CD4-positive, CD25-positive, alpha-beta regulatory T cell (primary cell): ENCODE results near the gene DEFB112. TPM values are rescaled to one million over a fixed set of nuclear protein-coding genes. Genes with fewer than 3 reads are reported as not detected.

ENCODE experiments used
- ATAC-seq, 2 donors: fragments of 150-1000 bp; cut with Tn5 transposase; one replicate each; pipeline ENCODE4 v1.10.0; 2021; ENCODE audit warnings: low read depth in 2 of 2, moderate number of reproducible peaks in 2 of 2, moderate library complexity in 1 of 2
- DNase-seq, 3 donors: peaks; one replicate each; pipeline versions ENCODE4 v3.0.0 to v3.0.0-alpha.2; 2012 to 2022; ENCODE audit warnings: mixed read lengths in 1 of 3
- H3K27ac ChIP-seq: one replicate; pipeline ENCODE4 v1.7.0; 2013; ENCODE audit warnings: mild to moderate bottlenecking, low read length; ENCODE audit not compliant: insufficient read depth, poor library complexity, severe bottlenecking
- H3K27me3 ChIP-seq: one replicate; pipeline ENCODE4 v1.7.0; 2013; ENCODE audit warnings: low read length; ENCODE audit not compliant: control insufficient read depth, insufficient read depth
- H3K36me3 ChIP-seq: one replicate; pipeline ENCODE4 v1.7.0; 2013; ENCODE audit warnings: mild to moderate bottlenecking, low read length, moderate library complexity; ENCODE audit not compliant: control insufficient read depth, insufficient read depth
- H3K4me1 ChIP-seq: 2 replicates; pipeline ENCODE4 v1.7.0; 2013; ENCODE audit warnings: mild to moderate bottlenecking, low read length; ENCODE audit not compliant: insufficient read depth, control insufficient read depth, poor library complexity, severe bottlenecking
- H3K4me3 ChIP-seq: one replicate; pipeline ENCODE4 v1.7.0; 2013; ENCODE audit warnings: low read depth, mild to moderate bottlenecking, low read length, moderate library complexity
- H3K9me3 ChIP-seq, 2 experiments: 1 replicate in 1 of 2; 2 replicates in 1 of 2; pipeline ENCODE4 v1.7.0; 2013; ENCODE audit warnings: low read length in 2 of 2, mild to moderate bottlenecking in 1 of 2, moderate library complexity in 1 of 2; ENCODE audit not compliant: control insufficient read depth in 2 of 2
- H3K27ac Mint-ChIP-seq, 3 donors: one replicate each; pipeline ENCODE4 v1.8.0; 2020 to 2022; ENCODE audit warnings: mild to moderate bottlenecking in 3 of 3, mixed read lengths in 3 of 3, moderate library complexity in 2 of 3
- H3K27me3 Mint-ChIP-seq: one replicate; pipeline ENCODE4 v1.8.0; 2022; ENCODE audit warnings: mild to moderate bottlenecking, mixed read lengths
- H3K36me3 Mint-ChIP-seq: one replicate; pipeline ENCODE4 v1.8.0; 2020; ENCODE audit warnings: mixed read lengths
- H3K4me1 Mint-ChIP-seq, 4 donors: one replicate each; pipeline ENCODE4 v1.8.0; 2020 to 2022; ENCODE audit warnings: mixed read lengths in 4 of 4, mild to moderate bottlenecking in 1 of 4
- H3K4me3 Mint-ChIP-seq, 4 donors: one replicate each; pipeline ENCODE4 v1.8.0; 2020 to 2022; ENCODE audit warnings: mild to moderate bottlenecking in 4 of 4, mixed read lengths in 4 of 4, moderate library complexity in 3 of 4
- H3K9me3 Mint-ChIP-seq, 7 donors: one replicate each; pipeline ENCODE4 v1.8.0; 2020 to 2022; ENCODE audit warnings: mixed read lengths in 7 of 7, mild to moderate bottlenecking in 3 of 7, moderate library complexity in 2 of 7
- polyA plus RNA-seq, 4 donors: library from polyadenylated mRNA; unstranded; fragments of 300-500 nt; fragmentation: Illumina TruSeq; gene quantifications; one replicate each; pipeline ENCODE4 v1.2.3, GENCODE V29; 2021
- total RNA-seq: library from RNA; stranded (reverse); gene quantifications from one replicate; pipeline ENCODE4 v1.2.3, GENCODE V29; 2022

DEFB112 gene, protein sequence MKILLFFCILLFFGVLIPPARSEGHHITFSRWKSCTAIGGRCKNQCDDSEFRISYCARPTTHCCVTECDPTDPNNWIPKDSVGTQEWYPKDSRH
- not detected for total RNA-seq
- polyA plus RNA-seq: not detected

GRCh38 chr6:50049829-50050228 lies at the start of gene DEFB112:
Gene DEFB112, minus strand, starts transcription at chr6:50049929. Its CDS starts 60 bp downstream, at chr6:50049869.
- peaks cover 0 to 1% (median 0%) of the 10 kb centered on the region in 7 donors for H3K9me3 Mint-ChIP-seq
- no peak within 1 kb of the TSS for H3K27ac ChIP-seq
- H3K27ac Mint-ChIP-seq: no peak within 1 kb of the TSS
- no peaks in the 10 kb centered on the region for H3K27me3 ChIP-seq
- no peak for DNase-seq
- no peak within 1 kb of the TSS for H3K4me3 ChIP-seq
- no peaks in the 10 kb centered on the region for H3K36me3 ChIP-seq
- H3K36me3 Mint-ChIP-seq: no peaks in the 10 kb centered on the region
- no peak for ATAC-seq
- H3K27me3 Mint-ChIP-seq: no peaks in the 10 kb centered on the region
- H3K4me1 Mint-ChIP-seq: no peaks in the 10 kb centered on the region
- no peaks in the 10 kb centered on the region for H3K9me3 ChIP-seq
- H3K4me1 ChIP-seq: no peaks in the 10 kb centered on the region
- H3K4me3 Mint-ChIP-seq: no peak within 1 kb of the TSS

DNA sequence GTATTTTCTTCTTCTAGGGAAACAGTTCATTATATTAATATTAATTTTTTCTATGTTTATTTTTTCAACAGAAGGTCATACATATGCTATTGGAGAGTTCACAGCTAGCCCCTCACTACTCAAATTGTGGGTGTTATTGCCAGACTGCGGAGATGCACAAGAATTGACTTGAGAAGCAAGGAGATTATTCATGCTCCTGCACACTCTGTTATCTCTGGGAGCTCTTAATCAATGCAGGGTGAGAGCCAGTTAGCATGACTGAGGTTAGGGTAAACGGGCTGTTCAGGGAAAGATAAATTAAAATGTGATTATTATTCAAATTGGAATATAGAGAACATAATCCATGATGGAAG lies 48.9 kb upstream of the DEFB112 start:
- Mint-ChIP-seq H3K27ac (no peak overlapping the region), H3K4me1 (no peaks in the 10 kb centered on the region), H3K9me3 (peaks cover 0 to 15% (median 3%) of the 10 kb centered on the region in 7 donors), H3K36me3 (no peaks in the 10 kb centered on the region), H3K4me3 (no peak overlapping the region), H3K27me3 (no peaks in the 10 kb centered on the region)
- no peaks in the 10 kb centered on the region for H3K36me3 ChIP-seq
- H3K4me1 ChIP-seq: no peaks in the 10 kb centered on the region
- no peak overlapping the region for H3K4me3 ChIP-seq
- H3K9me3 ChIP-seq: no peaks in the 10 kb centered on the region
- H3K27me3 ChIP-seq: no peaks in the 10 kb centered on the region
- DNase-seq: no peak
- no peak overlapping the region for H3K27ac ChIP-seq
- ATAC-seq: no peak

DNA sequence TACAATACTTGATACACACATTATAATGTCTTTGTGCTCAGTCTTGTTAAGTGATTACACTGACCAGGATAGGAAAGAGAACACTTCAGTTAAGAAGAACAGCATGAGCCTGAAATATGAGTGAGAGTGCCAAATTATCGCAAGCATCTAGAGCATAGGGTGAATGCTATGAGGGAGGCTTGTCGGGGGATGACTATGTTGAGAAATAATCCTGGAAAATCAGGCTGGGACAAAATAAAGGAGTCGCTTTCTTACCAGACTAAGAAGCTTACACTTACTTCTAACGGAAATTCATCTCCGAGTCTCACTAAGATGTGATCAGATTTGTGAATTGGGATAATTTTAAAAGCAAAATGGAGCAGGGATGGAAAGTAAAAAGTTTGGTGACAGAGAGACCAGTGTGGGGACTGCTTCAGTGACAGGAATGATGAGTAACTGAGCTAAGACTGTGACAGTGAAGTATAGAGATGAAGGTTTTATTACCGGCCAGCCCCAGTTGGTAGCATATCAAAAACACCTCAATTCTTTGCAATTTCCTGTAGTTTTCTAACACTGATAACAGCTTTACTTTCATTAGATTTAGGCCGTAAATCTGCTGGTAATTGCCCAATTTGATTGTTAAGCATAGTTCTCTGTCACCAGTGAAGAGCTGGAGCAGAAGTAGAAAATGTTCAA lies 48.4 kb upstream of the DEFB112 start:
- Histone ChIP-seq H3K36me3 (no peaks in the 10 kb centered on the region), H3K4me3 (no peak overlapping the region), H3K4me1 (no peaks in the 10 kb centered on the region), H3K27ac (no peak overlapping the region), H3K9me3 (no peaks in the 10 kb centered on the region), H3K27me3 (no peaks in the 10 kb centered on the region)
- DNase-seq: no peak
- Mint-ChIP-seq H3K9me3 (peaks cover 0 to 15% (median 3%) of the 10 kb centered on the region in 7 donors), H3K27ac (no peak overlapping the region), H3K36me3 (no peaks in the 10 kb centered on the region), H3K4me3 (no peak overlapping the region), H3K27me3 (no peaks in the 10 kb centered on the region), H3K4me1 (no peaks in the 10 kb centered on the region)
- no peak for ATAC-seq

DNA sequence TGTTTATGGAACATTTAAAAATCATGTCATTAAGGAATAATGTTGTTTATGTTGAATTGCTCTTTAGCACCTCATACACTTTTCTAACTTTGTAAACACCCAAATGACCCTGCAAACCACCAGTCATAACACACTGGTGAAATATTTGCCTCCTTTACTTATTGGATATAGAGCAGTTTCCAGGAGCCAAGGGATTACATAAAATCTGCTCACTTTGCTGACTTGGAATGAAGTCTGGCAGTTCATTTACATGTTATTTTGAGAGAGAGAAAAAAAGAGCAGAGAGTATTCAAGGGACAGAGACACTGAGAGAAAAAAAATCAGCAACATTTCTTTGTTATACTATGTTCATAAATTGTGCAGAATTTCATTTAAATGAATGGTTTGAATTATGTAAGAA lies 46.6 kb upstream of the DEFB112 start:
- Mint-ChIP-seq H3K36me3 (no peaks in the 10 kb centered on the region), H3K4me1 (no peaks in the 10 kb centered on the region), H3K27me3 (no peaks in the 10 kb centered on the region), H3K9me3 (peaks cover 0 to 7% (median 2%) of the 10 kb centered on the region in 7 donors), H3K4me3 (no peak overlapping the region), H3K27ac (no peak overlapping the region)
- DNase-seq (no peak), ATAC-seq (no peak)
- Histone ChIP-seq H3K9me3 (no peaks in the 10 kb centered on the region), H3K4me3 (no peak overlapping the region), H3K27ac (no peak overlapping the region), H3K4me1 (no peaks in the 10 kb centered on the region), H3K36me3 (no peaks in the 10 kb centered on the region), H3K27me3 (no peaks in the 10 kb centered on the region)

DNA sequence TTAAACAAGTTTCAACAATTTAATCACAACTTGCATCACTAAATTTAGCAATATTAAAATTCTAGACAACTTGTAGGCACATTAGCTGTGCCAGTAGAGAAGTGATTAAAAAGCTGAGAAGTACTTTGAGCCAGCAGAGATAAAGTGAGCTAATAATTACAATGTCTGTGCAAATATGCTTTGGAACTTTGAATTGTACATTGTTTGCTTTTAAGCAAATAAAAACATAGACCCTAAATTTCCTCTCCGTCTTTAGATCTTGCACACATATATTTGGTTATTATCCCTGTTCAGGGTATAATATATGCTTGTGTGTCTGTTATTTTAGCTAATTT lies 44.2 kb upstream of the DEFB112 start:
- no peaks in the 10 kb centered on the region for H3K27me3 Mint-ChIP-seq
- no peaks in the 10 kb centered on the region for H3K4me1 Mint-ChIP-seq
- no peaks in the 10 kb centered on the region for H3K27me3 ChIP-seq
- no peaks in the 10 kb centered on the region for H3K36me3 ChIP-seq
- H3K36me3 Mint-ChIP-seq: no peaks in the 10 kb centered on the region
- H3K4me3 Mint-ChIP-seq: no peak overlapping the region
- no peak overlapping the region for H3K27ac ChIP-seq
- no peak overlapping the region for H3K4me3 ChIP-seq
- DNase-seq: no peak
- no peak for ATAC-seq
- H3K9me3 Mint-ChIP-seq: peaks cover 0 to 11% (median under 1%) of the 10 kb centered on the region in 7 donors
- H3K27ac Mint-ChIP-seq: no peak overlapping the region
- H3K4me1 ChIP-seq: no peaks in the 10 kb centered on the region
- no peaks in the 10 kb centered on the region for H3K9me3 ChIP-seq

- H3K9me3 ChIP-seq: no peaks in the 10 kb centered on the region
- H3K4me1 Mint-ChIP-seq: no peaks in the 10 kb centered on the region
- H3K9me3 Mint-ChIP-seq: peaks cover 0 to 11% (median 0%) of the 10 kb centered on the region in 7 donors
- no peaks in the 10 kb centered on the region for H3K27me3 Mint-ChIP-seq
- no peak overlapping the region for H3K27ac ChIP-seq
- ATAC-seq (no peak), DNase-seq (no peak)
- H3K4me3 Mint-ChIP-seq: no peak overlapping the region
- no peaks in the 10 kb centered on the region for H3K27me3 ChIP-seq
- no peak overlapping the region for H3K4me3 ChIP-seq
- H3K36me3 ChIP-seq: no peaks in the 10 kb centered on the region
- H3K27ac Mint-ChIP-seq: no peak overlapping the region
- H3K4me1 ChIP-seq: no peaks in the 10 kb centered on the region
- H3K36me3 Mint-ChIP-seq: no peaks in the 10 kb centered on the region
These were observed 43.6 kb upstream of the DEFB112 start for GRCh38 chr6:50093116-50093937.

DNA sequence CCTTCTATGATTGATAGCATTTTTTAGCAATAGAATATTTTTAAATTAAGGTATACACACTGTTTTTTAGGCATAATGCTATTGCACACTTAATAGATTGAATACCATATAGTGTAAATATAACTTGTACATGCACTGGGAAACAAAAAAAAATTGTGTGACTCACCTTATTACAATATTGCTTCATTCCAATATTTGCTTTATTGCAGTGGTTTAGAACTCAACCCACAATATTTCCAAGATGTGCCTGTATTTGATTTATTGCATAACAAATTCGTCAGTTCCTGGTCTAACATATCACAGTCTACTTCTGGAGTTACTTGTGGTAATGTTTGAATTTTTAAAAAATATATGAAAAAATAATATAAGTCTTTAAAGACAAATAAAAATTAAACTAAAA lies 41.9 kb upstream of the DEFB112 start:
- Mint-ChIP-seq H3K4me3 (no peak overlapping the region), H3K4me1 (no peaks in the 10 kb centered on the region)

More for the DNA sequence above, 41.9 kb upstream of the DEFB112 start:
- Histone ChIP-seq H3K36me3 (no peaks in the 10 kb centered on the region), H3K27me3 (no peaks in the 10 kb centered on the region), H3K9me3 (no peaks in the 10 kb centered on the region), H3K4me3 (no peak overlapping the region), H3K27ac (no peak overlapping the region), H3K4me1 (no peaks in the 10 kb centered on the region)
- DNase-seq (no peak), ATAC-seq (no peak)
- Mint-ChIP-seq H3K27me3 (no peaks in the 10 kb centered on the region), H3K27ac (no peak overlapping the region), H3K36me3 (no peaks in the 10 kb centered on the region), H3K9me3 (peaks cover 0 to 11% (median 0%) of the 10 kb centered on the region in 7 donors)
